WTC11 (cell line): ENCODE data around the gene TACO1. TPM values are rescaled to one million over a fixed set of nuclear protein-coding genes. Genes with fewer than 3 reads are reported as not detected.

Experiments
- ATAC-seq: fragments of 200-7000 bp; cut with Tn5 transposase; 2 replicates; pipeline ENCODE4 v1.10.0; 2021; ENCODE audit warnings: mild to moderate bottlenecking, moderate library complexity
- CTCF ChIA-PET: fragments of 300-600 bp; sonication (Branson Sonifier 250); formaldehyde crosslinking; loops from one replicate; lab custom pipeline; 2021; ENCODE audit warnings: antibody characterized with exemption; lab: Charles Lee
- POLR2A ChIA-PET: fragments of 350-600 bp; sonication (Branson Sonifier 250); formaldehyde crosslinking; loops from one replicate; lab custom pipeline; 2021; ENCODE audit warnings: antibody characterized with exemption; lab: Charles Lee
- DNase-seq: peaks from one replicate; pipeline ENCODE4 v3.0.0; 2021; ENCODE audit warnings: low spot score
- H3K27ac Mint-ChIP-seq: 2 replicates; pipeline ENCODE4 v1.8.0; 2021; ENCODE audit warnings: mixed read lengths
- H3K27me3 Mint-ChIP-seq: 2 replicates; pipeline ENCODE4 v1.8.0; 2021; ENCODE audit warnings: low read depth, mild to moderate bottlenecking, moderate library complexity, mixed read lengths
- H3K36me3 Mint-ChIP-seq: 2 replicates; pipeline ENCODE4 v1.8.0; 2021; ENCODE audit warnings: mixed read lengths
- H3K4me1 Mint-ChIP-seq: 2 replicates; pipeline ENCODE4 v1.8.0; 2022; ENCODE audit warnings: mixed read lengths
- H3K4me3 Mint-ChIP-seq: 2 replicates; pipeline ENCODE4 v1.8.0; 2021; ENCODE audit warnings: mild to moderate bottlenecking, moderate library complexity, mixed read lengths
- H3K9me3 Mint-ChIP-seq: 2 replicates; pipeline ENCODE4 v1.8.0; 2021; ENCODE audit warnings: mixed read lengths
- ATF1 ChIP-seq: sonication (generic); formaldehyde crosslinking; IDR thresholded peaks from 2 replicates; pipeline ENCODE4 v1.8.1; 2023; ENCODE audit warnings: mild to moderate bottlenecking, moderate library complexity, missing genetic modification reagents
- ETV6 ChIP-seq: sonication (generic); formaldehyde crosslinking; IDR thresholded peaks from 2 replicates; pipeline ENCODE4 v1.8.1; 2022; ENCODE audit warnings: mild to moderate bottlenecking, missing genetic modification reagents
- FOXJ3 ChIP-seq: sonication (generic); formaldehyde crosslinking; IDR thresholded peaks from 2 replicates; pipeline ENCODE4 v1.9.0; 2021; ENCODE audit warnings: missing genetic modification reagents, mild to moderate bottlenecking, borderline replicate concordance
- GRHL2 ChIP-seq: fragments of 250-450 bp; sonication (Bioruptor Pico); IDR thresholded peaks from 2 replicates; pipeline ENCODE4 v1.8.0; 2022; ENCODE audit warnings: mild to moderate bottlenecking, moderate library complexity; ENCODE audit not compliant: insufficient replicate concordance, severe bottlenecking
- GTF2I ChIP-seq: fragments of 250-450 bp; sonication (Bioruptor Pico); conservative IDR thresholded peaks from 2 replicates; pipeline ENCODE4 v1.4.0; 2021; ENCODE audit warnings: mild to moderate bottlenecking
- JUN ChIP-seq: sonication (generic); formaldehyde crosslinking; IDR thresholded peaks from 2 replicates; pipeline ENCODE4 v1.8.0; 2023; ENCODE audit warnings: mild to moderate bottlenecking, missing genetic modification reagents
- KAT7 ChIP-seq: sonication (generic); formaldehyde crosslinking; IDR thresholded peaks from 2 replicates; pipeline ENCODE4 v1.8.1; 2023; ENCODE audit warnings: missing genetic modification reagents, mild to moderate bottlenecking, borderline replicate concordance
- MLX ChIP-seq: sonication (generic); formaldehyde crosslinking; IDR thresholded peaks from 2 replicates; pipeline ENCODE4 v1.8.1; 2023; ENCODE audit warnings: mild to moderate bottlenecking, missing genetic modification reagents, moderate library complexity
- MYBL2 ChIP-seq: sonication (generic); formaldehyde crosslinking; IDR thresholded peaks from 2 replicates; pipeline ENCODE4 v1.8.1; 2023; ENCODE audit warnings: mild to moderate bottlenecking, moderate library complexity, missing genetic modification reagents
- NFATC4 ChIP-seq: fragments of 250-450 bp; sonication (Bioruptor Pico); IDR thresholded peaks from 2 replicates; pipeline ENCODE4 v1.9.0; 2021; ENCODE audit warnings: mild to moderate bottlenecking
- NFE2L1 ChIP-seq: sonication (generic); formaldehyde crosslinking; IDR thresholded peaks from 2 replicates; pipeline ENCODE4 v1.8.1; 2023; ENCODE audit warnings: missing genetic modification reagents
- RELA ChIP-seq: sonication (generic); formaldehyde crosslinking; IDR thresholded peaks from 2 replicates; pipeline ENCODE4 v1.8.1; 2022; ENCODE audit warnings: missing genetic modification reagents, mild to moderate bottlenecking, borderline replicate concordance
- RORB ChIP-seq: fragments of 250-450 bp; sonication (Bioruptor Pico); IDR thresholded peaks from 2 replicates; pipeline ENCODE4 v1.9.0; 2021; ENCODE audit warnings: mild to moderate bottlenecking
- TCF7 ChIP-seq: sonication (generic); formaldehyde crosslinking; IDR thresholded peaks from 2 replicates; pipeline ENCODE4 v1.8.0; 2022; ENCODE audit warnings: mild to moderate bottlenecking, low read depth, missing genetic modification reagents, moderate library complexity
- TEAD4 ChIP-seq: sonication (generic); formaldehyde crosslinking; IDR thresholded peaks from 2 replicates; pipeline ENCODE4 v1.8.0; 2022; ENCODE audit warnings: mild to moderate bottlenecking, missing genetic modification reagents
- ZBTB43 ChIP-seq: sonication (generic); formaldehyde crosslinking; IDR thresholded peaks from 2 replicates; pipeline ENCODE4 v1.8.1; 2023; ENCODE audit warnings: mild to moderate bottlenecking, missing genetic modification reagents
- ZMAT4 ChIP-seq: fragments of 250-450 bp; sonication (Bioruptor Pico); IDR thresholded peaks from 2 replicates; pipeline ENCODE4 v1.9.0; 2021; ENCODE audit warnings: mild to moderate bottlenecking
- ZNF219 ChIP-seq: sonication (generic); formaldehyde crosslinking; IDR thresholded peaks from 2 replicates; pipeline ENCODE4 v1.8.0; 2023; ENCODE audit warnings: missing genetic modification reagents, mild to moderate bottlenecking, borderline replicate concordance
- ZNF232 ChIP-seq: sonication (generic); formaldehyde crosslinking; IDR thresholded peaks from 2 replicates; pipeline ENCODE4 v1.8.0; 2022; ENCODE audit warnings: mild to moderate bottlenecking, missing genetic modification reagents
- ZNF263 ChIP-seq: sonication (generic); formaldehyde crosslinking; IDR thresholded peaks from 2 replicates; pipeline ENCODE4 v1.8.1; 2022; ENCODE audit warnings: low read depth, mild to moderate bottlenecking, moderate library complexity, missing genetic modification reagents
- ZNF423 ChIP-seq: fragments of 250-450 bp; sonication (Bioruptor Pico); IDR thresholded peaks from 2 replicates; pipeline ENCODE4 v2.1.2; 2022; ENCODE audit warnings: mild to moderate bottlenecking, moderate library complexity
- total RNA-seq: library from RNA; stranded (reverse); gene quantifications from 3 replicates; pipeline ENCODE4 v1.2.3, GENCODE V29; 2021
- TF ChIP-seq, protein P1 (sequence below): fragments of 250-450 bp; sonication (Bioruptor Pico); IDR thresholded peaks from 2 replicates; pipeline ENCODE4 v2.1.2; 2022; ENCODE audit warnings: mild to moderate bottlenecking, moderate library complexity
- TF ChIP-seq, protein P2 (sequence below): sonication (generic); formaldehyde crosslinking; IDR thresholded peaks from 2 replicates; pipeline ENCODE4 v1.8.1; 2023; ENCODE audit warnings: mild to moderate bottlenecking, missing genetic modification reagents
- TF ChIP-seq, protein P3 (sequence below): sonication (generic); formaldehyde crosslinking; IDR thresholded peaks from 2 replicates; pipeline ENCODE4 v1.8.0; 2023; ENCODE audit warnings: missing genetic modification reagents, mild to moderate bottlenecking, borderline replicate concordance
- TF ChIP-seq, protein P4 (sequence below): sonication (generic); formaldehyde crosslinking; IDR thresholded peaks from 2 replicates; pipeline ENCODE4 v1.8.0; 2022; ENCODE audit warnings: mild to moderate bottlenecking, missing genetic modification reagents
- TF ChIP-seq, protein P5 (sequence below): sonication (generic); formaldehyde crosslinking; conservative IDR thresholded peaks from 2 replicates; pipeline ENCODE4 v1.8.1; 2022; ENCODE audit warnings: mild to moderate bottlenecking, missing genetic modification reagents

Gene TACO1
- total RNA-seq, 1 experiment from 2014 or later = 26.9 TPM

DNA sequence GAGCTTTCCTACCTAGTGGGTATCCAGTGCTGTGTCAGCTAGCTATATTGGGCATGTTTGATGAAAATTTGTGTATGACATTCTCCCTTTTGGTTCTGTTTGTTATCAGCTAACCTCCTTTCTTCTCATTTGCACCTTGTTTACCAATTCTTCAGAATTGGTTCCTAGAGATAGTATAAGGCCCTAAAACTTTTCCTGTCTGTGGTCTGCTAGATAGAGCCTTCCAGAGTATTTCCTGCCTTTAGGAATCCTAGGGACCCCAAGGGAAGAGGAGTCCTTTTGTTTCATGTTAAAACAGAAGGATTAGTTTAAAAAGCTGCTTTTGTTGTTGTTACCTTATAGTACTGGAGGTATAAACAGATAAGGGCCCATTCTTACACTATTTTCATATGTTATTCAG, 33.0 kb downstream of the TACO1 start:
- H3K4me1 Mint-ChIP-seq = peaks cover 46% of the 10 kb centered on the region
- ATAC-seq (peak; percentile 55), DNase-seq (no peak)
- TF ChIP-seq ZNF263 = no peak
- no peak for TF ChIP-seq GTF2I
- TF ChIP-seq RORB (CRISPR knock-in tag) = no peak
- TF ChIP-seq TEAD4 = no peak
- TF ChIP-seq ZMAT4 (CRISPR knock-in tag) = no peak
- TF ChIP-seq FOXJ3 (CRISPR knock-in tag) = no peak
- no peak for TF ChIP-seq ATF1
- TF ChIP-seq JUN = no peak
- no peak for TF ChIP-seq NFE2L1 (CRISPR knock-in tag)
- no peak for TF ChIP-seq ZNF423
- no peak for TF ChIP-seq RELA (CRISPR knock-in tag)
- TF ChIP-seq, protein P1, sequence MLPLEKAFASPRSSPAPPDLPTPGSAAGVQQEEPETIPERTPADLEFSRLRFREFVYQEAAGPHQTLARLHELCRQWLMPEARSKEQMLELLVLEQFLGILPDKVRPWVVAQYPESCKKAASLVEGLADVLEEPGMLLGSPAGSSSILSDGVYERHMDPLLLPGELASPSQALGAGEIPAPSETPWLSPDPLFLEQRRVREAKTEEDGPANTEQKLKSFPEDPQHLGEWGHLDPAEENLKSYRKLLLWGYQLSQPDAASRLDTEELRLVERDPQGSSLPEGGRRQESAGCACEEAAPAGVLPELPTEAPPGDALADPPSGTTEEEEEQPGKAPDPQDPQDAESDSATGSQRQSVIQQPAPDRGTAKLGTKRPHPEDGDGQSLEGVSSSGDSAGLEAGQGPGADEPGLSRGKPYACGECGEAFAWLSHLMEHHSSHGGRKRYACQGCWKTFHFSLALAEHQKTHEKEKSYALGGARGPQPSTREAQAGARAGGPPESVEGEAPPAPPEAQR (CRISPR knock-in tag) = no peak
- TF ChIP-seq TCF7 = no peak
- no peak for TF ChIP-seq KAT7 (CRISPR knock-in tag)
- TF ChIP-seq, protein P2, sequence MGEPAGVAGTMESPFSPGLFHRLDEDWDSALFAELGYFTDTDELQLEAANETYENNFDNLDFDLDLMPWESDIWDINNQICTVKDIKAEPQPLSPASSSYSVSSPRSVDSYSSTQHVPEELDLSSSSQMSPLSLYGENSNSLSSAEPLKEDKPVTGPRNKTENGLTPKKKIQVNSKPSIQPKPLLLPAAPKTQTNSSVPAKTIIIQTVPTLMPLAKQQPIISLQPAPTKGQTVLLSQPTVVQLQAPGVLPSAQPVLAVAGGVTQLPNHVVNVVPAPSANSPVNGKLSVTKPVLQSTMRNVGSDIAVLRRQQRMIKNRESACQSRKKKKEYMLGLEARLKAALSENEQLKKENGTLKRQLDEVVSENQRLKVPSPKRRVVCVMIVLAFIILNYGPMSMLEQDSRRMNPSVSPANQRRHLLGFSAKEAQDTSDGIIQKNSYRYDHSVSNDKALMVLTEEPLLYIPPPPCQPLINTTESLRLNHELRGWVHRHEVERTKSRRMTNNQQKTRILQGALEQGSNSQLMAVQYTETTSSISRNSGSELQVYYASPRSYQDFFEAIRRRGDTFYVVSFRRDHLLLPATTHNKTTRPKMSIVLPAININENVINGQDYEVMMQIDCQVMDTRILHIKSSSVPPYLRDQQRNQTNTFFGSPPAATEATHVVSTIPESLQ (CRISPR knock-in tag) = no peak
- no peak overlapping the region for H3K4me3 Mint-ChIP-seq
- ChIA-PET CTCF (interaction anchor here (1.6 to 3.1 kb wide), 4 partner anchors 22 to 208 kb away, joined by 5 to 18 read pairs (median 8); no protein-coding TSS in a partner anchor), POLR2A (interaction anchor here (0.9 kb wide), 1 partner anchor 40 kb away, joined by 3 read pairs; no protein-coding TSS in a partner anchor)
- peaks cover 4% of the 10 kb centered on the region; the same call in 1 of the 2 replicates for H3K36me3 Mint-ChIP-seq
- peak overlapping the region; percentile 85 for H3K27ac Mint-ChIP-seq
- no peaks in the 10 kb centered on the region for H3K27me3 Mint-ChIP-seq
- no peaks in the 10 kb centered on the region for H3K9me3 Mint-ChIP-seq

DNA sequence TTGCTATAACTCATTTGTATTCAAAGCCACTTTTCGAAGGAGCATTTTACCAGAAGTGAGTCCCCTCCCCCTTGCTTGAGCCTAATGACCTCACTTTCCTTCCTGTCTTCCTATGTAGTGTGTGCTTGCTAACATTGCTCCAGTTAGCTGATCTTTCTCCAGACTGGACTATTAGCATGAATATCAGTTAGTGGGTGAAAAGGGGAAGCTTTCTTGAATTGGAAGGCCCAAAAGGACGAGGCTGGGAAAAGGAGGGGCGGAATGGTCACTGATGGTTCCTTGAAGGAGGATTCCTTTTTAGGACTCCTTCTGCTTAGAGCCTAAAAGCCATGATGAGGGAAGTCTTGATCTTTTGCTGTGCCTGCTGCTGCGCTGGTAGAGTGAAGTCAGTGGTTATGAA, 33.5 kb downstream of the TACO1 start:
- H3K27me3 Mint-ChIP-seq = no peaks in the 10 kb centered on the region
- POLR2A ChIA-PET = interaction anchor here (0.9 kb wide), 1 partner anchor 41 kb away, joined by 3 read pairs; no protein-coding TSS in a partner anchor
- TF ChIP-seq TCF7 = no peak
- TF ChIP-seq ZNF232 (CRISPR knock-in tag) = no peak
- no peak for TF ChIP-seq MLX (CRISPR knock-in tag)
- TF ChIP-seq ZNF219 (CRISPR knock-in tag) = no peak
- no peak for TF ChIP-seq ZBTB43
- TF ChIP-seq, protein P3, sequence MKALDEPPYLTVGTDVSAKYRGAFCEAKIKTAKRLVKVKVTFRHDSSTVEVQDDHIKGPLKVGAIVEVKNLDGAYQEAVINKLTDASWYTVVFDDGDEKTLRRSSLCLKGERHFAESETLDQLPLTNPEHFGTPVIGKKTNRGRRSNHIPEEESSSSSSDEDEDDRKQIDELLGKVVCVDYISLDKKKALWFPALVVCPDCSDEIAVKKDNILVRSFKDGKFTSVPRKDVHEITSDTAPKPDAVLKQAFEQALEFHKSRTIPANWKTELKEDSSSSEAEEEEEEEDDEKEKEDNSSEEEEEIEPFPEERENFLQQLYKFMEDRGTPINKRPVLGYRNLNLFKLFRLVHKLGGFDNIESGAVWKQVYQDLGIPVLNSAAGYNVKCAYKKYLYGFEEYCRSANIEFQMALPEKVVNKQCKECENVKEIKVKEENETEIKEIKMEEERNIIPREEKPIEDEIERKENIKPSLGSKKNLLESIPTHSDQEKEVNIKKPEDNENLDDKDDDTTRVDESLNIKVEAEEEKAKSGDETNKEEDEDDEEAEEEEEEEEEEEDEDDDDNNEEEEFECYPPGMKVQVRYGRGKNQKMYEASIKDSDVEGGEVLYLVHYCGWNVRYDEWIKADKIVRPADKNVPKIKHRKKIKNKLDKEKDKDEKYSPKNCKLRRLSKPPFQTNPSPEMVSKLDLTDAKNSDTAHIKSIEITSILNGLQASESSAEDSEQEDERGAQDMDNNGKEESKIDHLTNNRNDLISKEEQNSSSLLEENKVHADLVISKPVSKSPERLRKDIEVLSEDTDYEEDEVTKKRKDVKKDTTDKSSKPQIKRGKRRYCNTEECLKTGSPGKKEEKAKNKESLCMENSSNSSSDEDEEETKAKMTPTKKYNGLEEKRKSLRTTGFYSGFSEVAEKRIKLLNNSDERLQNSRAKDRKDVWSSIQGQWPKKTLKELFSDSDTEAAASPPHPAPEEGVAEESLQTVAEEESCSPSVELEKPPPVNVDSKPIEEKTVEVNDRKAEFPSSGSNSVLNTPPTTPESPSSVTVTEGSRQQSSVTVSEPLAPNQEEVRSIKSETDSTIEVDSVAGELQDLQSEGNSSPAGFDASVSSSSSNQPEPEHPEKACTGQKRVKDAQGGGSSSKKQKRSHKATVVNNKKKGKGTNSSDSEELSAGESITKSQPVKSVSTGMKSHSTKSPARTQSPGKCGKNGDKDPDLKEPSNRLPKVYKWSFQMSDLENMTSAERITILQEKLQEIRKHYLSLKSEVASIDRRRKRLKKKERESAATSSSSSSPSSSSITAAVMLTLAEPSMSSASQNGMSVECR (CRISPR knock-in tag) = no peak
- TF ChIP-seq ETV6 (CRISPR knock-in tag) = no peak
- TF ChIP-seq, protein P4, sequence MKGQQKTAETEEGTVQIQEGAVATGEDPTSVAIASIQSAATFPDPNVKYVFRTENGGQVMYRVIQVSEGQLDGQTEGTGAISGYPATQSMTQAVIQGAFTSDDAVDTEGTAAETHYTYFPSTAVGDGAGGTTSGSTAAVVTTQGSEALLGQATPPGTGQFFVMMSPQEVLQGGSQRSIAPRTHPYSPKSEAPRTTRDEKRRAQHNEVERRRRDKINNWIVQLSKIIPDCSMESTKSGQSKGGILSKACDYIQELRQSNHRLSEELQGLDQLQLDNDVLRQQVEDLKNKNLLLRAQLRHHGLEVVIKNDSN (CRISPR knock-in tag) = no peak
- no peak for TF ChIP-seq GRHL2 (CRISPR knock-in tag)
- TF ChIP-seq, protein P5, sequence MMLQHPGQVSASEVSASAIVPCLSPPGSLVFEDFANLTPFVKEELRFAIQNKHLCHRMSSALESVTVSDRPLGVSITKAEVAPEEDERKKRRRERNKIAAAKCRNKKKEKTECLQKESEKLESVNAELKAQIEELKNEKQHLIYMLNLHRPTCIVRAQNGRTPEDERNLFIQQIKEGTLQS = no peak
- TF ChIP-seq GTF2I = no peak
- no peak for TF ChIP-seq NFATC4 (CRISPR knock-in tag)
- TF ChIP-seq MYBL2 (CRISPR knock-in tag) = no peak

More for the DNA sequence above, 33.5 kb downstream of the TACO1 start:
- Mint-ChIP-seq H3K4me3 (no peak overlapping the region), H3K4me1 (peaks cover 47% of the 10 kb centered on the region), H3K9me3 (no peaks in the 10 kb centered on the region), H3K27ac (peak overlapping the region; percentile 85), H3K36me3 (peaks cover 4% of the 10 kb centered on the region; the same call in 1 of the 2 replicates)
- no peak for DNase-seq
- CTCF ChIA-PET = interaction anchor here (1.0 to 3.1 kb wide), 5 partner anchors 22 to 208 kb away, joined by 3 to 18 read pairs (median 6); no protein-coding TSS in a partner anchor
- peak; percentile 70 for ATAC-seq
